HepG2 (cell line): ENCODE data around the gene CMIP. TPM values are rescaled to one million over a fixed set of nuclear protein-coding genes. Genes with fewer than 3 reads are reported as not detected.

Experiments
- CERS6 ChIP-seq: sonication (generic); formaldehyde crosslinking; IDR thresholded peaks from 2 replicates; pipeline ENCODE4 v1.5.0; 2020; ENCODE audit warnings: missing genetic modification reagents
- DBP ChIP-seq: sonication (generic); formaldehyde crosslinking; IDR thresholded peaks from 2 replicates; pipeline ENCODE4 v1.4.0; 2020; ENCODE audit warnings: missing genetic modification reagents; ENCODE audit errors: not compliant biosample characterization
- FOSL1 ChIP-seq: sonication (generic); formaldehyde crosslinking; IDR thresholded peaks from 2 replicates; pipeline ENCODE4 v1.9.0; 2021; ENCODE audit warnings: missing genetic modification reagents, borderline replicate concordance
- FOXA1 ChIP-seq, 2 experiments: fragments of 450-650 bp in 1 of 2; sonication (generic) in 1 of 2; formaldehyde crosslinking in 1 of 2; IDR thresholded peaks; 2 replicates each; pipeline versions ENCODE4 v1.4.0 to v1.6.1; 2016 to 2020; ENCODE audit warnings: missing genetic modification reagents in 1 of 2
- GFI1 ChIP-seq: sonication (generic); formaldehyde crosslinking; IDR thresholded peaks from 2 replicates; pipeline ENCODE4 v1.5.0; 2020; ENCODE audit warnings: missing genetic modification reagents, mild to moderate bottlenecking, borderline replicate concordance
- GTF2F1 ChIP-seq: fragments of 150-350 bp; IDR thresholded peaks from 2 replicates; pipeline ENCODE4 v1.6.1; 2014; ENCODE audit warnings: low read length
- KAT7 ChIP-seq: IDR thresholded peaks from 2 replicates; pipeline ENCODE4 v1.6.1; 2018; ENCODE audit warnings: borderline replicate concordance, missing compliant biosample characterization
- KIAA2018 ChIP-seq: sonication (generic); formaldehyde crosslinking; IDR thresholded peaks from 2 replicates; pipeline ENCODE4 v1.5.0; 2020; ENCODE audit warnings: mild to moderate bottlenecking, missing genetic modification reagents, borderline replicate concordance
- NFKB2 ChIP-seq: sonication (generic); formaldehyde crosslinking; IDR thresholded peaks from 2 replicates; pipeline ENCODE4 v1.4.0; 2020; ENCODE audit warnings: missing genetic modification reagents, borderline replicate concordance
- NR2F6 ChIP-seq, 2 experiments: IDR thresholded peaks; 2 replicates each; pipeline ENCODE4 v1.6.1; 2016; ENCODE audit warnings: antibody characterized with exemption in 1 of 2, mild to moderate bottlenecking in 1 of 2
- PAF1 ChIP-seq: IDR thresholded peaks from 2 replicates; pipeline ENCODE4 v1.6.1; 2016; ENCODE audit warnings: missing genetic modification reagents, missing compliant biosample characterization
- ZMAT3 ChIP-seq: sonication (generic); formaldehyde crosslinking; conservative IDR thresholded peaks from 2 replicates; pipeline ENCODE4 v1.7.0; 2021; ENCODE audit warnings: missing genetic modification reagents
- ZNF501 ChIP-seq: sonication (generic); formaldehyde crosslinking; IDR thresholded peaks from 2 replicates; pipeline ENCODE4 v1.5.1; 2020; ENCODE audit warnings: mild to moderate bottlenecking, moderate library complexity, missing genetic modification reagents
- ZNF747 ChIP-seq: sonication (generic); formaldehyde crosslinking; IDR thresholded peaks from 2 replicates; pipeline ENCODE4 v1.8.1; 2023; ENCODE audit warnings: missing genetic modification reagents, mild to moderate bottlenecking, borderline replicate concordance
- polyA plus RNA-seq, 8 experiments: library from polyadenylated mRNA; depleted of rRNA in 3 of 8; stranded (reverse) in 7 of 8; unstranded in 1 of 8; fragments of >200 nt; fragmentation: Illumina TruSeq in 4 of 8; extraction: Trizol in 4 of 8; gene quantifications; 2 replicates each; pipeline versions ENCODE4 v1.2.1 to v1.2.3, GENCODE V29; 2011 to 2016; ENCODE audit warnings: low read depth in 4 of 8, missing spikeins in 1 of 8, mixed read lengths in 1 of 8; ENCODE audit not compliant: insufficient read depth in 1 of 8
- total RNA-seq, 5 experiments: library from RNA; depleted of rRNA; stranded (reverse); fragments of >200 nt; fragmentation: Illumina TruSeq; extraction: Trizol; gene quantifications; 2 replicates each; pipeline ENCODE4 v1.2.3, GENCODE V29; 2016; ENCODE audit warnings: low read depth in 1 of 5
- TF ChIP-seq, protein P1 (sequence below): IDR thresholded peaks from 2 replicates; pipeline ENCODE4 v1.6.1; 2018; ENCODE audit warnings: missing genetic modification reagents
- TF ChIP-seq, protein P2 (sequence below): sonication (generic); formaldehyde crosslinking; IDR thresholded peaks from 2 replicates; pipeline ENCODE4 v1.4.0; 2020; ENCODE audit warnings: missing genetic modification reagents

CMIP gene
- total and polyA plus RNA-seq, 2 of the 13 experiments (the other 11 are each of a cell fraction or from before 2014, with no cell fraction given), result 10.9 to 18.1 TPM

GRCh38 chr16:81558444-81559175 lies 114.0 kb downstream of the CMIP start (continued):
- no peak for TF ChIP-seq KIAA2018 (CRISPR knock-in tag)
- TF ChIP-seq ZNF747 (CRISPR knock-in tag), result no peak
- TF ChIP-seq DBP, result no peak
- TF ChIP-seq, protein P1, sequence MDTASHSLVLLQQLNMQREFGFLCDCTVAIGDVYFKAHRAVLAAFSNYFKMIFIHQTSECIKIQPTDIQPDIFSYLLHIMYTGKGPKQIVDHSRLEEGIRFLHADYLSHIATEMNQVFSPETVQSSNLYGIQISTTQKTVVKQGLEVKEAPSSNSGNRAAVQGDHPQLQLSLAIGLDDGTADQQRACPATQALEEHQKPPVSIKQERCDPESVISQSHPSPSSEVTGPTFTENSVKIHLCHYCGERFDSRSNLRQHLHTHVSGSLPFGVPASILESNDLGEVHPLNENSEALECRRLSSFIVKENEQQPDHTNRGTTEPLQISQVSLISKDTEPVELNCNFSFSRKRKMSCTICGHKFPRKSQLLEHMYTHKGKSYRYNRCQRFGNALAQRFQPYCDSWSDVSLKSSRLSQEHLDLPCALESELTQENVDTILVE (CRISPR knock-in tag), result no peak
- no peak for TF ChIP-seq CERS6 (CRISPR knock-in tag)
- TF ChIP-seq PAF1 (CRISPR knock-in tag), result no peak
- TF ChIP-seq ZMAT3 (CRISPR knock-in tag), result no peak
- TF ChIP-seq FOSL1 (CRISPR knock-in tag), result no peak
- no peak for TF ChIP-seq KAT7 (CRISPR knock-in tag)
- no peak for TF ChIP-seq NFKB2 (CRISPR knock-in tag)
- no peak for TF ChIP-seq GFI1 (CRISPR knock-in tag)
- TF ChIP-seq, protein P2, sequence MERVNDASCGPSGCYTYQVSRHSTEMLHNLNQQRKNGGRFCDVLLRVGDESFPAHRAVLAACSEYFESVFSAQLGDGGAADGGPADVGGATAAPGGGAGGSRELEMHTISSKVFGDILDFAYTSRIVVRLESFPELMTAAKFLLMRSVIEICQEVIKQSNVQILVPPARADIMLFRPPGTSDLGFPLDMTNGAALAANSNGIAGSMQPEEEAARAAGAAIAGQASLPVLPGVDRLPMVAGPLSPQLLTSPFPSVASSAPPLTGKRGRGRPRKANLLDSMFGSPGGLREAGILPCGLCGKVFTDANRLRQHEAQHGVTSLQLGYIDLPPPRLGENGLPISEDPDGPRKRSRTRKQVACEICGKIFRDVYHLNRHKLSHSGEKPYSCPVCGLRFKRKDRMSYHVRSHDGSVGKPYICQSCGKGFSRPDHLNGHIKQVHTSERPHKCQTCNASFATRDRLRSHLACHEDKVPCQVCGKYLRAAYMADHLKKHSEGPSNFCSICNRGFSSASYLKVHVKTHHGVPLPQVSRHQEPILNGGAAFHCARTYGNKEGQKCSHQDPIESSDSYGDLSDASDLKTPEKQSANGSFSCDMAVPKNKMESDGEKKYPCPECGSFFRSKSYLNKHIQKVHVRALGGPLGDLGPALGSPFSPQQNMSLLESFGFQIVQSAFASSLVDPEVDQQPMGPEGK (CRISPR knock-in tag), result peak; percentile 71
- no peak for TF ChIP-seq GTF2F1
- TF ChIP-seq ZNF501 (CRISPR knock-in tag), result peak; percentile 82
- TF ChIP-seq NR2F6 (IDR thresholded peaks at IDR 0.05), result 0 out of 2 replicates have a peak, but pooled peaks have one; percentile 43
- TF ChIP-seq NR2F6 (CRISPR knock-in tag; IDR thresholded peaks at IDR 0.05), result peak; percentile 66
- TF ChIP-seq FOXA1 (IDR thresholded peaks at IDR 0.05), result no peak
- TF ChIP-seq FOXA1 (CRISPR knock-in tag; IDR thresholded peaks at IDR 0.05), result peak; percentile 93
